Pancreas (tissue), 10 donors: ENCODE measurements around the gene TMPRSS4. TPM values are rescaled to one million over a fixed set of nuclear protein-coding genes. Genes with fewer than 3 reads are reported as not detected.
A peak's percentile ranks its signal among the peaks of the same experiment; 100 is the strongest.

Experiments used
- ATAC-seq, 4 donors: fragments of 200-7000 bp; cut with Tn5 transposase; one replicate each; pipeline versions ENCODE4 v1.8.0 to v1.9.1; 2020; ENCODE audit warnings: mild to moderate bottlenecking in 4 of 4, moderate library complexity in 4 of 4
- DNase-seq, 6 donors: peaks; one replicate each; pipeline ENCODE4 v3.0.0-alpha.2; 2020
- FAIRE-seq: peaks from 2 replicates; lab custom pipeline; 2012; peaks lifted over from hg19 to GRCh38; lab: Jason Lieb, UNC
- H3K27ac ChIP-seq, 4 donors: fragments of 200-600 bp; sonication (generic); 1 replicate in 3 of 4; 2 replicates in 1 of 4; pipeline versions ENCODE4 v1.5.0 to v1.8.0; 2020
- H3K27me3 ChIP-seq, 4 donors: fragments of 200-600 bp; one replicate each; pipeline ENCODE4 v1.8.0; 2021
- H3K36me3 ChIP-seq, 3 donors: fragments of 200-600 bp; sonication (generic) in 1 of 3; one replicate each; pipeline versions ENCODE4 v1.5.0 to v1.8.0; 2020 to 2021
- H3K4me1 ChIP-seq, 3 donors: fragments of 200-600 bp; one replicate each; pipeline ENCODE4 v1.8.0; 2021
- H3K4me3 ChIP-seq, 4 donors: fragments of 200-600 bp; sonication (generic) in 2 of 4; one replicate each; pipeline versions ENCODE4 v1.5.0 to v1.8.0; 2020 to 2021
- H3K9me3 ChIP-seq, 4 donors: fragments of 200-600 bp; one replicate each; pipeline ENCODE4 v1.8.0; 2021
- CTCF ChIP-seq, 4 donors: fragments of 200-600 bp; sonication (generic) in 3 of 4; IDR thresholded peaks; one replicate each; pipeline versions ENCODE4 v1.5.0 to v1.8.0; 2021; ENCODE audit warnings: antibody characterized with exemption in 4 of 4
- WGBS, 2 donors: extraction: QIAGEN DNeasy Blood & Tissue Kit; methylation state at CpG; one replicate each; pipeline ENCODE4 v1.1.7; 2013; 5-methylcytosine and 5-hydroxymethylcytosine counted together
- intact Hi-C, 3 donors: fragments of 100-400 bp; cut with DNase I; formaldehyde crosslinking; loops; one replicate each; pipeline versions ENCODE4 v1.11.1 to v1.14.2; 2022
- polyA plus RNA-seq, 2 donors: library from polyadenylated mRNA; stranded (reverse); fragments of 200-250 nt; gene quantifications; one replicate each; pipeline ENCODE4 v1.2.3, GENCODE V29; 2013
- total RNA-seq, 6 donors: library from RNA; stranded (reverse); fragmentation: NEBNext Ultra II Directional in 4 of 6; extraction: Animal tissue kit (Norgen Biotek cat#: 25700) in 4 of 6; gene quantifications; one replicate each; pipeline versions ENCODE4 v1.2.1 to v1.2.4, GENCODE V29; 2021 to 2023
- donor health status: healthy with polysubstance abuse.
- donor health status: DM: no; HTN: no; CAD: no; lungs with moderate emphysema.
- donor health status: DM: no; HTN: no; CAD: no.
- donor health status: control.
- donor health status: control.
- donor health status: Bipolar disorder and iron deficiency.
- donor health status: DM: yes; HTN: yes; CAD: no.
- donor health status: DM: no; HTN: no; CAD: no.
- donor health status: DM: no; HTN: no; CAD: no.
- donor health status: DM: yes; HTN: yes; CAD: no.

The TMPRSS4 gene
- total and polyA plus RNA-seq, 8 donors = 0.15 to 2.2 (median 0.41) TPM; not detected in 3

GRCh38 chr11:118064956-118065355 is 11.9 kb upstream of the TMPRSS4 start:
- H3K36me3 ChIP-seq = no peaks in the 10 kb centered on the region
- intact Hi-C loops = no loop called here
- ATAC-seq (no peak), FAIRE-seq (no peak), DNase-seq (peak in 1 of 6 donors; percentile 28)
- H3K27me3 ChIP-seq = no peaks in the 10 kb centered on the region
- 52 to 65% methylated on average over 9 of the region's 9 CpGs for WGBS, 2 donors
- H3K4me1 ChIP-seq = no peaks in the 10 kb centered on the region
- no peaks in the 10 kb centered on the region for H3K9me3 ChIP-seq
- no peak overlapping the region for H3K27ac ChIP-seq
- no peak for TF ChIP-seq CTCF (IDR thresholded peaks at IDR 0.05)
- H3K4me3 ChIP-seq = no peak overlapping the region

- FAIRE-seq (no peak), DNase-seq (no peak), ATAC-seq (no peak)
- H3K27ac ChIP-seq = no peak overlapping the region
- 87 to 94% methylated on average over 3 of the region's 3 CpGs for WGBS, 2 donors
- intact Hi-C loops = no loop called here
- H3K27me3 ChIP-seq = no peaks in the 10 kb centered on the region
- no peaks in the 10 kb centered on the region for H3K9me3 ChIP-seq
- no peaks in the 10 kb centered on the region for H3K4me1 ChIP-seq
- H3K36me3 ChIP-seq = no peaks in the 10 kb centered on the region
- no peak overlapping the region for H3K4me3 ChIP-seq
- TF ChIP-seq CTCF (IDR thresholded peaks at IDR 0.05) = no peak
Observed at GRCh38 chr11:118065384-118065783, 11.5 kb upstream of the TMPRSS4 start.

- ATAC-seq (no peak), DNase-seq (peak in 1 of 6 donors; percentile 20), FAIRE-seq (no peak)
- Histone ChIP-seq H3K4me3 (no peak overlapping the region), H3K36me3 (no peaks in the 10 kb centered on the region), H3K27ac (no peak overlapping the region), H3K4me1 (no peaks in the 10 kb centered on the region), H3K27me3 (no peaks in the 10 kb centered on the region), H3K9me3 (no peaks in the 10 kb centered on the region)
- intact Hi-C loops = no loop called here
- 75 to 83% methylated on average over 8 of the region's 8 CpGs for WGBS, 2 donors
- no peak for TF ChIP-seq CTCF (IDR thresholded peaks at IDR 0.05)
Observed at GRCh38 chr11:118067006-118067405, 9.9 kb upstream of the TMPRSS4 start.

- Histone ChIP-seq H3K27ac (no peak overlapping the region), H3K4me1 (no peaks in the 10 kb centered on the region), H3K9me3 (no peaks in the 10 kb centered on the region), H3K4me3 (no peak overlapping the region), H3K27me3 (no peaks in the 10 kb centered on the region), H3K36me3 (no peaks in the 10 kb centered on the region)
- ATAC-seq (no peak), DNase-seq (no peak), FAIRE-seq (no peak)
- intact Hi-C loops = no loop called here
- no peak for TF ChIP-seq CTCF (IDR thresholded peaks at IDR 0.05)
- WGBS, 2 donors = 69 to 73% methylated on average over 24 of the region's 24 CpGs
Observed at GRCh38 chr11:118068206-118068944, 8.5 kb upstream of the TMPRSS4 start.

- Histone ChIP-seq H3K36me3 (no peaks in the 10 kb centered on the region), H3K27ac (no peak overlapping the region), H3K9me3 (no peaks in the 10 kb centered on the region), H3K4me3 (no peak overlapping the region), H3K4me1 (no peaks in the 10 kb centered on the region), H3K27me3 (no peaks in the 10 kb centered on the region)
- DNase-seq (no peak), FAIRE-seq (no peak), ATAC-seq (no peak)
- intact Hi-C loops = no loop called here
- 80 to 92% methylated on average over 10 of the region's 10 CpGs for WGBS, 2 donors
- TF ChIP-seq CTCF (IDR thresholded peaks at IDR 0.05) = no peak
Observed at GRCh38 chr11:118068945-118069612, 7.8 kb upstream of the TMPRSS4 start.
